ENCODE data around the gene STARD5.

Gene STARD5

GRCh38 chr15:81288040-81288439 lies 35.9 kb downstream of the STARD5 start:
- no peak for TF ChIP-seq CTCF (IDR thresholded peaks at IDR 0.05; ENCODE audit: insufficient read depth, low read depth, low read length, missing control alignments)
- no peak for DNase-seq (ENCODE audit: low read depth)
- no peak overlapping the region for H3K4me3 ChIP-seq (ENCODE audit: low read length)

DNA sequence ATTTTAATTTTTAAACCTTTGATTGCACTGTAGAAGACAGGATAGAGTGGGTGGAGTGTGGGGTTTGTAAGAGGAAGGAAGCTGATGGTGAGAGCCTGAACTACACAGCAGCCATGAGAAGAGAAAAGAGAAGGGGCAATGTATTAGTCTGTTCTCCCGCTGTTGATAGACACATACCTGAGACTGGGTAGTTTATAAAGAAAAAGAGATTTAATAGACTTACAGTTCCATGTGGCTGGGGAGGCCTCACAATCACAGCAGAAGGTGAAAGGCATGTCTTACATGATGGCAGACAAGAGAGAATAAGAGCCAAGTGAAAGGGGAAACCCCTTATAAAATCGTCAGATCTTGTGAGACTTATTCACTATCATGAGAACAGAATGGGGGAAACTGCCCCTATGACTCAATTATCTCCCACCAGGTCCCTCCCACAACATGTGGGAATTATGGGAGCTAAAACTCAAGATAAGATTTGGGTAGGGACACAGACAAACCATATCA lies 37.3 kb downstream of the STARD5 start:
- no peak for DNase-seq (ENCODE audit: low read depth)
- no peak for TF ChIP-seq CTCF (IDR thresholded peaks at IDR 0.05; ENCODE audit: insufficient read depth, low read depth, low read length, missing control alignments)
- H3K4me3 ChIP-seq (ENCODE audit: low read length) = no peak overlapping the region

GRCh38 chr15:81285461-81285860 lies 38.5 kb downstream of the STARD5 start:
- DNase-seq (ENCODE audit: low read depth) = no peak
- no peak for TF ChIP-seq CTCF (IDR thresholded peaks at IDR 0.05; ENCODE audit: insufficient read depth, low read depth, low read length, missing control alignments)
- H3K4me3 ChIP-seq (ENCODE audit: low read length) = no peak overlapping the region

- H3K4me3 ChIP-seq (ENCODE audit: low read length) = no peak overlapping the region
- no peak for TF ChIP-seq CTCF (IDR thresholded peaks at IDR 0.05; ENCODE audit: insufficient read depth, low read depth, low read length, missing control alignments)
- no peak for DNase-seq (ENCODE audit: low read depth)
Measured at GRCh38 chr15:81284256-81285031, 39.5 kb downstream of the STARD5 start.

GRCh38 chr15:81282911-81283310 lies 41.0 kb downstream of the STARD5 start:
- DNase-seq (ENCODE audit: low read depth) = no peak
- no peak overlapping the region for H3K4me3 ChIP-seq (ENCODE audit: low read length)
- no peak for TF ChIP-seq CTCF (IDR thresholded peaks at IDR 0.05; ENCODE audit: insufficient read depth, low read depth, low read length, missing control alignments)

DNA sequence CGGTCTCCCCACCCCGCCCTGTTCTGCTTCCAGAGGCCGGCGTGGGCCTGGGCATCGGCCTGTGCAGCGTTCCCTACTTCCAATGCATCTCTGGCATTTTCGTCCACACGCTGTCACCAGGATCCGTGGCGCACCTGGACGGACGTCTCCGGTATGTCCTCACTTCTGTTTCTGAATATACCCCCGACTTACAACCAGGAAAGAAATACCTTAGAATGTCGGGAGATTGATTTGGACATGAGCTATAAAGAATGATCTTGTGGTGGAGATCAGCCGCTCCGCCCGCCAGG lies 41.4 kb downstream of the STARD5 start:
- TF ChIP-seq CTCF (IDR thresholded peaks at IDR 0.05; ENCODE audit: insufficient read depth, low read depth, low read length, missing control alignments) = no peak

More for the DNA sequence above, 41.4 kb downstream of the STARD5 start:
- DNase-seq (ENCODE audit: low read depth) = no peak
- H3K4me3 ChIP-seq (ENCODE audit: low read length) = no peak overlapping the region
